ENCODE data around the gene BORCS5.

The BORCS5 gene

DNA sequence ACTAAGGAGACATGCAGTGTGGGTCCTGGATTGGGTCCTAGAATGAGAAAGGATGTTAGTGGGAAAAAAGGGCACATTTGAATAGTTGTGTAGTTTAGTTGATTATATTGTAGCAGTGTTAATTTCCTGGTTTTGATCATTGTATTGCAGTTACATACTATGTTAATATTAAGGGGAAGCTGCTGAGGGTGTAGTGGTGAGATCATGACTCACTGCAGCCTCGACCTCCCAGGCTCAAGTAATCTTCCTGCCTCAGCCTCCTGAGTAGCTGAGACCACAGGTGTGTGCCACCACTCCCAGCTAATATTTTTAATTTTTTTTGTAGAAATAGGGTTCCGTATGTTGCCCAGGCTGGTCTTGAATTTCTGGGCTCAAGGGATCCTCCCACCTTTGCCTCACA lies 21.7 kb downstream of the BORCS5 start:
- no peaks in the 10 kb centered on the region for H3K27me3 ChIP-seq (replicated peaks; ENCODE audit: control insufficient read depth, insufficient read depth, low read length)
- no peak for DNase-seq (ENCODE audit: low read depth)
- no peak overlapping the region for H3K4me3 ChIP-seq (ENCODE audit: low read length)
- no peaks in the 10 kb centered on the region for H3K4me1 ChIP-seq (ENCODE audit: control insufficient read depth, insufficient read depth, low read length)
- H3K36me3 ChIP-seq (ENCODE audit: control insufficient read depth, insufficient read depth, low read length, severe bottlenecking), result no peaks in the 10 kb centered on the region
- no peak overlapping the region for H3K9ac ChIP-seq (ENCODE audit: low read length)
- H3K9me3 ChIP-seq (ENCODE audit: control insufficient read depth, low read length), result no peaks in the 10 kb centered on the region

DNA sequence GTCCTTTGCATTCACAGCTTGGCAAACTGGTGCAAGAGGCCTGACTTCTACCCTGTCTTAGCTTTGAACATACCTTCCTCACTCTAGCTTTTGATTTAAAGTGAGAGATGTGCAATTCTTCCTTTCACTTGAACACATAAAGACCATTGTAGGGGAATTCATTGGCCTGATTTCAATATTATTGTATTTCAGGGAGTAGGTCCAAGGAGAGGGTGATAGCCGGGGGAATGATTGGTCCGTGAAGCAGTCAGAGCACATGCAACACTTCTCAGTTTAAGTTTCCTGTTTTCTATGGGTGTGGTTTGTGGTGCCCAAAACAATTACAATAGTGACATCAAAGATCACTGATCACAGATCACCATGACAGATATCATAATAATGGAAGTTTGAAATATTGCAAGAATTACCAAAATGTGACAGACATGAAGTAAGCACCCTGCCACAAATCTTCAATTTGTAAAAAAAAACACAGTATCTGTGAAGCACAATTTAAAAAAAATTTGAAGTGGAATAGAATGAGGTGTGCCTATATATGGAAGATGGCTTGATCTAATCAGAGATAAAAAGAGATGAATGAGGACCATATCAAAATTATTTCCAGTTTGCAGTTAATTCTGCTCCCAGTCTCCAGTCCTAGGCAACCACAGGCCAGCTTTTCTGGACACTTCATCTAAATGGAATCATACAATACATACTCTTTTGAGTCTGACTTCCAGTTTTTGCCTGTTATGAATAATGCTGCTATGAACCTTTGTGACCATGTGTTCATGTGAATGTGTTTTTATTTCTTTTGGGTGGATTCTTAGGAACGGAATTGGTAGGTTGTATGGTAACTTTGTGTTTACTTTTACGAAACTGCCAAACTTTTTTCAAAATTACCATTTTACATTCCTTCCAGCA lies 23.2 kb downstream of the BORCS5 start:
- Histone ChIP-seq H3K27me3 (replicated peaks; ENCODE audit: control insufficient read depth, insufficient read depth, low read length) (no peaks in the 10 kb centered on the region), H3K9me3 (ENCODE audit: control insufficient read depth, low read length) (no peaks in the 10 kb centered on the region), H3K36me3 (ENCODE audit: control insufficient read depth, insufficient read depth, low read length, severe bottlenecking) (no peaks in the 10 kb centered on the region), H3K4me3 (ENCODE audit: low read length) (no peak overlapping the region), H3K4me1 (ENCODE audit: control insufficient read depth, insufficient read depth, low read length) (no peaks in the 10 kb centered on the region), H3K9ac (ENCODE audit: low read length) (no peak overlapping the region)
- peak; percentile 33 for DNase-seq (ENCODE audit: low read depth)

DNA sequence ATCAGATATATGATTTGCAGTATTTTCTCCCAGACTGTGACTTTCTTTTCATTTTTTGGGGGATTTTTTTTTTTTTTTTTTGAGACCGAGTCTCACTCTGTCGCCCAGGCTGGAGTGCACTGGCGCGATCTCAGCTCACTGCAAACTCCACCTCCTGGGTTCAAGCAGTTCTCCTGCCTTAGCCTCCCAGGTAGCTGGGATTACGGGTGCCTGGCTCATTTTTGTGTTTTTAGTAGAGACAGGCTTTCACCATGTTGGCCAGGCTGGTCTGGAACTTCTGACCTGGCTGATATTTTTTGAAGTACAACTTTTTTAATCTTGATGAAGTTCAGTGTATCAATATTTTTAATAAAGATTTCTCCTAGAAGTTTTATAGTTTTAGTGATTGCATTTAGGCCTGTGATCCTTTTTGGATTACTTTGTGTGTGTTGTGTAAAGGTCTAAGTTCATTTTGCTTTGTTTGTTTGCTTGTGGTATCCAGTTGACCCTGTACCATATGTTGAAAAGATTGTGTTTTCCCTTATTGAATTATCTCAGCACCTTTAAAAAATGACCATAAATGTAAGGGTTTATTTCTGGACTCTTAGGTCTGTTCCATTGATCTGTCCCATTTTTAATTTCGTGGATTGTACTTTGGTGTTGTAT lies 24.2 kb downstream of the BORCS5 start:
- Histone ChIP-seq H3K4me1 (ENCODE audit: control insufficient read depth, insufficient read depth, low read length) (no peaks in the 10 kb centered on the region), H3K9ac (ENCODE audit: low read length) (no peak overlapping the region), H3K27me3 (replicated peaks; ENCODE audit: control insufficient read depth, insufficient read depth, low read length) (no peaks in the 10 kb centered on the region), H3K9me3 (ENCODE audit: control insufficient read depth, low read length) (no peaks in the 10 kb centered on the region), H3K36me3 (ENCODE audit: control insufficient read depth, insufficient read depth, low read length, severe bottlenecking) (no peaks in the 10 kb centered on the region), H3K4me3 (ENCODE audit: low read length) (no peak overlapping the region)
- DNase-seq (ENCODE audit: low read depth), result no peak

DNA sequence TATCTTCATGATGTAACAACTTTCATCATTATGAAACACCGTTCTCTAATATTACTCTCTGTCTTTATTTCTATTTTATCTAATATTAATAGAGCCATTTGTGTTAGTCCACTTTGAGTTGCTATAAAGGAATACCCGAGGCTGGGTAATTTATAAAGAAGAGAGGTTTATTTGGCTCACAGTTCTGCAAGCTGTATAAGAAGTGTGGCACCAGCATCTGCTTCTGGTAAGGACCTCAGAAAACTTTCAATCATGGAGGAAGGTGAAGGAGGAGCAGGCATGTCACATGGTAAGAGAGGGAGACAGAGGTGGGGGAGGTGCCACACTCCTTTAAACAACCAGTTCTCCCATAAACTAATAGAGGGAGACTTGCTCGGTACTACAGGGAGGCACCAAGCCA lies 25.1 kb downstream of the BORCS5 start:
- Histone ChIP-seq H3K36me3 (ENCODE audit: control insufficient read depth, insufficient read depth, low read length, severe bottlenecking) (no peaks in the 10 kb centered on the region), H3K27me3 (replicated peaks; ENCODE audit: control insufficient read depth, insufficient read depth, low read length) (no peaks in the 10 kb centered on the region), H3K9ac (ENCODE audit: low read length) (no peak overlapping the region), H3K4me1 (ENCODE audit: control insufficient read depth, insufficient read depth, low read length) (peaks cover 1% of the 10 kb centered on the region), H3K4me3 (ENCODE audit: low read length) (no peak overlapping the region), H3K9me3 (ENCODE audit: control insufficient read depth, low read length) (no peaks in the 10 kb centered on the region)
- no peak for DNase-seq (ENCODE audit: low read depth)

DNA sequence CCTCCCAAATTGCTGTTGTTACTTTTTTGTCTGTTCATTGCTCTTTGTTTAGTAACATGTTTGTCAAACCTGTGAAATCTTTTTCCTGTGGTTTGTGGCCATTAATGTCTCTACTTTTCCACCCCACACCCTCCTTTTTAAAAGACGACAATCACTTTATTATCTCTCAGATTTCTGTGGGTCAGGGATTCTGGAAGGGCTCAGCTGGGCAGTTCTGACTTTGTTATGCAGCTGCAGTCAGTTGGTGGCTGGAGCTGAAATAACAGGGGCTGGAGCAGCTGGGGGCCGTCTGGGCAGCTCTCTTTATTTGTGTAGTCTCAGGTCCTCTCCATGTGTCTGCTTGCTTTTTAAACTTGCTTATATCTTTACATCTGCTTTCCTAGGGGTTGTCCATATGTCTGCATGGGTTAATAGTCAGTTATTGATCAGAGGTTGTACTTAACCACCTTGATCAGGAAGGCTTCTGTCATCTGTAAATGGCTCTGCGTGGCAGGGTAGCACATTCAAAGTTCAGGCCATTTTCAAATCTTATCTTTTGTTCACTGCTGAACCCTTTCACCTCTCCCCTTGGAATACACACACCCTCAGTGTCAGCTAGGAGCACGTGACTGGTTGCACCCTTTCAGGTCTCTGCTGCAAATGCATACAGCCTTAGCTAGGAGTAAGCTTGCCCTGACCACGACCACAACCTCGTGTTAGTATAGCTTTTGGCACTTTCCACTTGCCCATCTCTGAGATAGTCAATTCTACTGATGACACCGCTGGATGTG lies 27.9 kb downstream of the BORCS5 start:
- H3K36me3 ChIP-seq (ENCODE audit: control insufficient read depth, insufficient read depth, low read length, severe bottlenecking), result no peaks in the 10 kb centered on the region
- no peak for DNase-seq (ENCODE audit: low read depth)
- H3K4me3 ChIP-seq (ENCODE audit: low read length), result no peak overlapping the region
- peaks cover 13% of the 10 kb centered on the region for H3K4me1 ChIP-seq (ENCODE audit: control insufficient read depth, insufficient read depth, low read length)
- no peaks in the 10 kb centered on the region for H3K9me3 ChIP-seq (ENCODE audit: control insufficient read depth, low read length)
- H3K27me3 ChIP-seq (replicated peaks; ENCODE audit: control insufficient read depth, insufficient read depth, low read length), result no peaks in the 10 kb centered on the region
- H3K9ac ChIP-seq (ENCODE audit: low read length), result no peak overlapping the region

DNA sequence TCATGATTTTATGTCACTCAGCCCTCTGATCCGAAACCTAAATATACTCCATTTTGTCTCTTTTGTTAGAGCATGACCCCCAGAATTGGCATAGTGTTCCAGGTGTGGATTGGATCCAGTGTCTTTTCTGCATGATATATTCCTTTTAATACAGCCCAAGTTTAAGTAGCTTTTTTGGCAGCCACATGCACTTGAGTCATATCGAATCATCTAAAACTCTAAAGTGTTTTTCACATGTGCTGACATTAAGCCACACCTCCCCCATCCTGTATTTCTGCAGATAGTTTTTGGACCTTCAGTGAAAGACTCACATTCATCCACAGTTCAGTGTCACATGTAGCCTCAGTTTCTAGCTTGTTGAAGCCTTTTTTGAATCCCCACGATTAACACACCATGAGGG lies 30.6 kb downstream of the BORCS5 start:
- Histone ChIP-seq H3K27me3 (replicated peaks; ENCODE audit: control insufficient read depth, insufficient read depth, low read length) (no peaks in the 10 kb centered on the region), H3K9ac (ENCODE audit: low read length) (no peak overlapping the region), H3K4me3 (ENCODE audit: low read length) (no peak overlapping the region), H3K36me3 (ENCODE audit: control insufficient read depth, insufficient read depth, low read length, severe bottlenecking) (no peaks in the 10 kb centered on the region), H3K9me3 (ENCODE audit: control insufficient read depth, low read length) (no peaks in the 10 kb centered on the region), H3K4me1 (ENCODE audit: control insufficient read depth, insufficient read depth, low read length) (peaks cover 13% of the 10 kb centered on the region)
- peak; percentile 44 for DNase-seq (ENCODE audit: low read depth)

DNA sequence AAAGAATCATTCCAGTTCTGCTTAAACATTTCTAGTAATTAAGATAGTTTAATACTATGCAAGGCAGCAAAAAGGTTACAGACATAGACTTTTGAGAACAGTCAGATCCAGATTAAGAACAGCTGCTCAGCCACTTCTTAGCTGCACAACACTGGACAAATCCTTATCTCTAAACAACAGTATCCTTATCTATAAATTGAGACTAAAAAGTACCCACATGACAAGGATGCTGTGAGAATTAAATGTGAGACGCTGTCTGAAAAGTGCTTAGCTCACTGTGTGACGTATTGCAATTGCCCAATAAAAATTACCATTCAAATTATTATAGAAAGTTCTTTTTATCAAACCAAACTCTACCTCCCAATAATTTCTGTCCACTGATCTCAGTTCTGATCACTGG lies 35.5 kb downstream of the BORCS5 start:
- H3K36me3 ChIP-seq (ENCODE audit: control insufficient read depth, insufficient read depth, low read length, severe bottlenecking), result no peaks in the 10 kb centered on the region
- DNase-seq (ENCODE audit: low read depth), result no peak

DNA sequence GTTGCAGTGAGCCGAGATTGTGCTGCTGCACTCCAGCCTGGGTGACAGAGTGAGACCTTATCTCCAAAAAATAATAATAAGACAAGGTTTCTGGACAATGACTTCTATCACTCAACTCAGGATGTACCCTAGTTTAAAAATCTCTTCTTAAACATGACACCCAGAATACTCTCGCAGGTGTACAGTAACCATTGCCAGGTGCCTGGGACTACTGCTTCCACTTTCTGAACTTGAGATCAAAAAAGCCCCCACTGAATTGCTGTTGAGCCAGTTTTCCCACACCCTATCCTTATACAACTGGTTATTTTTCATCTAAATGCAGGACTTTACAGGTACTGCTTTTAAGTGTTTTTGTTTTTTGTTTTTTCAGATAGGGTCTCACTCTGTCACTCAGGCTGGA lies 36.3 kb downstream of the BORCS5 start:
- Histone ChIP-seq H3K27me3 (replicated peaks; ENCODE audit: control insufficient read depth, insufficient read depth, low read length) (no peaks in the 10 kb centered on the region), H3K9me3 (ENCODE audit: control insufficient read depth, low read length) (no peaks in the 10 kb centered on the region), H3K36me3 (ENCODE audit: control insufficient read depth, insufficient read depth, low read length, severe bottlenecking) (no peaks in the 10 kb centered on the region), H3K4me3 (ENCODE audit: low read length) (no peak overlapping the region), H3K9ac (ENCODE audit: low read length) (no peak overlapping the region), H3K4me1 (ENCODE audit: control insufficient read depth, insufficient read depth, low read length) (peaks cover 10% of the 10 kb centered on the region)
- DNase-seq (ENCODE audit: low read depth), result no peak

More for the DNA sequence above, 35.5 kb downstream of the BORCS5 start:
- no peaks in the 10 kb centered on the region for H3K9me3 ChIP-seq (ENCODE audit: control insufficient read depth, low read length)
- H3K4me3 ChIP-seq (ENCODE audit: low read length), result no peak overlapping the region
- no peaks in the 10 kb centered on the region for H3K27me3 ChIP-seq (replicated peaks; ENCODE audit: control insufficient read depth, insufficient read depth, low read length)
- no peak overlapping the region for H3K9ac ChIP-seq (ENCODE audit: low read length)
- H3K4me1 ChIP-seq (ENCODE audit: control insufficient read depth, insufficient read depth, low read length), result peaks cover 11% of the 10 kb centered on the region

DNA sequence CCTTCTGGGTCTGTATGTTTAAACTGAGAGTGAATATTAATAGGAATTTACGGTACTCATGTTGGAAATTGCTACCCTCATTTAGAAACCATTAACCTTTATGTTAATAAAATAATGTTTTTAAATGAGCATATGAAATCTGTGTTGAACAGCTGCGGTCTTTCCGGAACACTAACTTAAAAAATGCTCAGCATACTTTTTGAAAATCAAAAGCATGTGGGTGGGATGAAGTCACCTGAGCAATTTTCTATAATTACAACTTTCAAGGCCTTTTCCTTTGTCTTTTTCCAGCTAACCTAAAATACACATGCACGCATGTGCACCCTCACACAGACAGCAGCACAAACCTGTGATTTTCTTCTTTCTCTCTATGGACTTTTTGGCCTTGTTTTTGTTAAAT lies 39.8 kb downstream of the BORCS5 start:
- no peaks in the 10 kb centered on the region for H3K27me3 ChIP-seq (replicated peaks; ENCODE audit: control insufficient read depth, insufficient read depth, low read length)
- DNase-seq (ENCODE audit: low read depth), result no peak
- no peaks in the 10 kb centered on the region for H3K9me3 ChIP-seq (ENCODE audit: control insufficient read depth, low read length)
- H3K4me3 ChIP-seq (ENCODE audit: low read length), result no peak overlapping the region
- no peak overlapping the region for H3K9ac ChIP-seq (ENCODE audit: low read length)
- no peaks in the 10 kb centered on the region for H3K36me3 ChIP-seq (ENCODE audit: control insufficient read depth, insufficient read depth, low read length, severe bottlenecking)
- H3K4me1 ChIP-seq (ENCODE audit: control insufficient read depth, insufficient read depth, low read length), result peaks cover 28% of the 10 kb centered on the region

DNA sequence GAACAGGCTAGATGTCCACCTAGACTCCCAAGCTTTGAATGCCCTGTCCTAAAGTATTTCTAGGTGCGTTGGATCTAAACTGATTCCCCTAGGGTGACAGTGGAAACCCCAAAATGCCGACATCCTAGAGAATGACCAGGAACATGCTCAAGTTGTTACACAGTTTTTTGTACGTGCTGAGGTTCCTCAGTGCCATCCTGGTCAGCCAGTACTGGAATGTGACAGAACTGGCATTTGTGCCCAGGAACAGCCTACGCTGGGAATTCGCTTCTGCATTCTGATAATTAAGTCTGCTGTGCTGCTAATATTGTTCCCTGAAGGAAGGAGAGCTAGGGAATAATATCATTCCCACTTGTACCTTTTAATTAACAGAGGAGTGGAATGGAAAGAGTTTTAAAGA lies 40.3 kb downstream of the BORCS5 start:
- no peak overlapping the region for H3K4me3 ChIP-seq (ENCODE audit: low read length)
- H3K27me3 ChIP-seq (replicated peaks; ENCODE audit: control insufficient read depth, insufficient read depth, low read length), result no peaks in the 10 kb centered on the region
- peaks cover 28% of the 10 kb centered on the region for H3K4me1 ChIP-seq (ENCODE audit: control insufficient read depth, insufficient read depth, low read length)
- no peak overlapping the region for H3K9ac ChIP-seq (ENCODE audit: low read length)
- DNase-seq (ENCODE audit: low read depth), result no peak
- H3K36me3 ChIP-seq (ENCODE audit: control insufficient read depth, insufficient read depth, low read length, severe bottlenecking), result no peaks in the 10 kb centered on the region
- no peaks in the 10 kb centered on the region for H3K9me3 ChIP-seq (ENCODE audit: control insufficient read depth, low read length)
